ENCODE results near the gene MTUS2.

DNA sequence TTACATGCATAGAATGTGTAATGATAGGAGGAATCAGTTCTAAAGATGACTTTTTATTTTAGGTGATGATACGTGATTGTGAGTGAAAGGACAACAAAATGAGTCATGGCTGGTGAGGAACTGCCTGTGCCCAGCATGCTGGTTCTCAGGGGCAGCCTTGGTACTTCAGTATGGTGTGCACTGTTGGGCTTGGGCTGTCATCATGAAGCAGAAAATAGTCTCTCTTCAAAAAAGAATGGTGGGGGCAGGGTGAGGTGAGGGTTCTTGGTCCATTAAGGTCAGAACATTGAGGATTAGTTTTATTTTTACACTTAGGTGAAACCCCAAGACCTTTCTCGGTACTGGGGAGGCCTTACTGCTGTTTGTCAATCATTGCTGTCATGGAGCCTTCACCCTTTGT lies 309.5 kb downstream of the MTUS2 start:
- TF ChIP-seq, protein P1, sequence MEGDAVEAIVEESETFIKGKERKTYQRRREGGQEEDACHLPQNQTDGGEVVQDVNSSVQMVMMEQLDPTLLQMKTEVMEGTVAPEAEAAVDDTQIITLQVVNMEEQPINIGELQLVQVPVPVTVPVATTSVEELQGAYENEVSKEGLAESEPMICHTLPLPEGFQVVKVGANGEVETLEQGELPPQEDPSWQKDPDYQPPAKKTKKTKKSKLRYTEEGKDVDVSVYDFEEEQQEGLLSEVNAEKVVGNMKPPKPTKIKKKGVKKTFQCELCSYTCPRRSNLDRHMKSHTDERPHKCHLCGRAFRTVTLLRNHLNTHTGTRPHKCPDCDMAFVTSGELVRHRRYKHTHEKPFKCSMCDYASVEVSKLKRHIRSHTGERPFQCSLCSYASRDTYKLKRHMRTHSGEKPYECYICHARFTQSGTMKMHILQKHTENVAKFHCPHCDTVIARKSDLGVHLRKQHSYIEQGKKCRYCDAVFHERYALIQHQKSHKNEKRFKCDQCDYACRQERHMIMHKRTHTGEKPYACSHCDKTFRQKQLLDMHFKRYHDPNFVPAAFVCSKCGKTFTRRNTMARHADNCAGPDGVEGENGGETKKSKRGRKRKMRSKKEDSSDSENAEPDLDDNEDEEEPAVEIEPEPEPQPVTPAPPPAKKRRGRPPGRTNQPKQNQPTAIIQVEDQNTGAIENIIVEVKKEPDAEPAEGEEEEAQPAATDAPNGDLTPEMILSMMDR (IDR thresholded peaks at IDR 0.05 in 4 of 5, conservative IDR thresholded peaks at IDR 0.05 in 1 of 5) = no peak
- no peak for TF ChIP-seq POLR2A (IDR thresholded peaks at IDR 0.05)

Measured in gastrocnemius medialis (tissue), 4 donors.